ENCODE measurements around the gene PEX19.

DNA sequence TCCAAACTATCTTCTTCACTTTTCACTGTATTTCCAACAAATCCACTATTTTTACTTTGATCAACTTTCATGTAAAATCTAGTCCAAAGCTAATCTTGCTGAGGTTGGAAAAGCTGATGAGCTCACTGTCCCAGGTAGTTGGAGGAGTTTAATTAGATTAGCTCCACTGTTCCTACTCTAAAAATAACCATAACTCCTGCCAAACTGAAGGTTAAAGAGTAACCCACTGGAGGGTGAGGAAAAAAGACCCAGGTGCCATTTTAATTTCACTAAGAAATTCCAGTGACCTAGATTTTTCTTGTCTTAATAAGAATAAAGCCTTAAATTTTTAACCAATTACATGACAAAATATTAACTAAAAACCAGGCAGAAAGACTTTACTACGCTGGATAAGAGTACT is 37.9 kb downstream of the PEX19 start:
- TF ChIP-seq, protein P1, sequence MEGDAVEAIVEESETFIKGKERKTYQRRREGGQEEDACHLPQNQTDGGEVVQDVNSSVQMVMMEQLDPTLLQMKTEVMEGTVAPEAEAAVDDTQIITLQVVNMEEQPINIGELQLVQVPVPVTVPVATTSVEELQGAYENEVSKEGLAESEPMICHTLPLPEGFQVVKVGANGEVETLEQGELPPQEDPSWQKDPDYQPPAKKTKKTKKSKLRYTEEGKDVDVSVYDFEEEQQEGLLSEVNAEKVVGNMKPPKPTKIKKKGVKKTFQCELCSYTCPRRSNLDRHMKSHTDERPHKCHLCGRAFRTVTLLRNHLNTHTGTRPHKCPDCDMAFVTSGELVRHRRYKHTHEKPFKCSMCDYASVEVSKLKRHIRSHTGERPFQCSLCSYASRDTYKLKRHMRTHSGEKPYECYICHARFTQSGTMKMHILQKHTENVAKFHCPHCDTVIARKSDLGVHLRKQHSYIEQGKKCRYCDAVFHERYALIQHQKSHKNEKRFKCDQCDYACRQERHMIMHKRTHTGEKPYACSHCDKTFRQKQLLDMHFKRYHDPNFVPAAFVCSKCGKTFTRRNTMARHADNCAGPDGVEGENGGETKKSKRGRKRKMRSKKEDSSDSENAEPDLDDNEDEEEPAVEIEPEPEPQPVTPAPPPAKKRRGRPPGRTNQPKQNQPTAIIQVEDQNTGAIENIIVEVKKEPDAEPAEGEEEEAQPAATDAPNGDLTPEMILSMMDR (conservative IDR thresholded peaks at IDR 0.05 in 1 of 2, IDR thresholded peaks at IDR 0.05 in 1 of 2; ENCODE audit: low read depth in 1 of 2, low read length in 2 of 2): no peak
- no peak for TF ChIP-seq EZH2 (IDR thresholded peaks at IDR 0.05; ENCODE audit: low read length, missing control alignments)
